GM10266 (cell line): Measurements from ENCODE around the gene DOK1.

ENCODE experiments used
- DNase-seq: peaks from one replicate; pipeline ENCODE4 v3.0.0; 2012; ENCODE audit errors: extremely low spot score
- CTCF ChIP-seq: IDR thresholded peaks from 2 replicates; pipeline ENCODE4 v1.5.1; 2012; ENCODE audit warnings: mild to moderate bottlenecking, low read depth; ENCODE audit not compliant: control insufficient read depth, insufficient read depth; ENCODE audit errors: missing control alignments

Gene DOK1

GRCh38 chr2:74515981-74516633 is 38.4 kb upstream of the DOK1 start:
- DNase-seq: peak; percentile 92

GRCh38 chr2:74516650-74517049 is 37.9 kb upstream of the DOK1 start:
- TF ChIP-seq CTCF: no peak
- DNase-seq: no peak

More at GRCh38 chr2:74515981-74516633, 38.4 kb upstream of the DOK1 start:
- TF ChIP-seq CTCF: no peak

GRCh38 chr2:74522516-74522915 is 32.0 kb upstream of the DOK1 start:
- TF ChIP-seq CTCF: no peak
- DNase-seq: no peak

- TF ChIP-seq CTCF: no peak
- no peak for DNase-seq
Observed at GRCh38 chr2:74524005-74524404, 30.5 kb upstream of the DOK1 start.

- no peak for TF ChIP-seq CTCF
- DNase-seq: no peak
Observed at GRCh38 chr2:74524955-74525716, 29.4 kb upstream of the DOK1 start.

- DNase-seq: peak; percentile 69
- TF ChIP-seq CTCF: no peak
Observed at GRCh38 chr2:74525717-74526648, 28.5 kb upstream of the DOK1 start, which contains the start of gene DQX1. DQX1 (minus strand) TSS chr2:74526231; CDS start chr2:74525729, 502 bp downstream.
